Panc1 (cell line): Measurements from ENCODE around the gene CYP1B1. TPM values are rescaled to one million over a fixed set of nuclear protein-coding genes. Genes with fewer than 3 reads are reported as not detected.

Experiments used
- ATAC-seq: fragments of 200-7000 bp; cut with Tn5 transposase; 2 replicates; pipeline ENCODE4 v1.9.1; 2020; ENCODE audit warnings: mild to moderate bottlenecking, moderate library complexity
- BruUV-seq: library from RNA; stranded (reverse); fragments of 400-500 nt; replicated peaks from 2 replicates; lab custom pipeline; 2021; lab: Mats Ljungman, UMichigan
- CTCF ChIA-PET: fragments of 300-600 bp; sonication (Branson Sonifier 250); formaldehyde crosslinking; loops from one replicate; lab custom pipeline; 2022; ENCODE audit warnings: antibody characterized with exemption; lab: Charles Lee
- POLR2A ChIA-PET: fragments of 300-600 bp; sonication (Branson Sonifier 250); formaldehyde crosslinking; loops from one replicate; lab custom pipeline; 2022; ENCODE audit warnings: antibody characterized with exemption; lab: Charles Lee
- DNase-seq: peaks from one replicate; pipeline ENCODE4 v3.0.0-alpha.2; 2010; ENCODE audit warnings: low read depth, low spot score
- H3K27ac ChIP-seq: 2 replicates; pipeline ENCODE4 v1.5.1; 2011; ENCODE audit warnings: mild to moderate bottlenecking, low read length, inconsistent platforms
- H3K27me3 ChIP-seq: fragments of 200-500 bp; sonication (Bioruptor generic); 2 replicates; pipeline ENCODE4 v1.6.0; 2014; ENCODE audit warnings: low read length, inconsistent platforms; ENCODE audit not compliant: control insufficient read depth, insufficient read depth
- H3K36me3 ChIP-seq: fragments of 200-500 bp; sonication (Bioruptor generic); 2 replicates; pipeline ENCODE4 v1.5.1; 2014; ENCODE audit warnings: inconsistent platforms, mild to moderate bottlenecking, low read length, moderate library complexity; ENCODE audit not compliant: control insufficient read depth, insufficient read depth
- H3K4me1 ChIP-seq: 2 replicates; pipeline ENCODE4 v1.5.1; 2011; ENCODE audit warnings: inconsistent platforms, mild to moderate bottlenecking, low read length, moderate library complexity; ENCODE audit not compliant: control insufficient read depth, insufficient read depth
- H3K4me3 ChIP-seq, 2 experiments: 2 replicates each; pipeline ENCODE4 v1.5.1; 2011 to 2012; ENCODE audit warnings: low read depth in 2 of 2, low read length in 2 of 2, mild to moderate bottlenecking in 2 of 2, inconsistent platforms in 1 of 2, moderate library complexity in 1 of 2
- H3K9me3 ChIP-seq: fragments of 200-500 bp; sonication (Bioruptor generic); 2 replicates; pipeline ENCODE4 v1.5.1; 2014; ENCODE audit warnings: low read depth, mild to moderate bottlenecking, inconsistent platforms, low read length, moderate library complexity; ENCODE audit not compliant: control insufficient read depth, insufficient read depth
- CTCF ChIP-seq: fragments of 450-650 bp; IDR thresholded peaks from 2 replicates; pipeline ENCODE4 v1.5.1; 2017; ENCODE audit warnings: mild to moderate bottlenecking
- POLR2AphosphoS5 ChIP-seq: IDR thresholded peaks from 2 replicates; pipeline ENCODE4 v1.6.1; 2012; ENCODE audit warnings: mild to moderate bottlenecking, low read depth, low read length, moderate library complexity
- REST ChIP-seq, 2 experiments: IDR thresholded peaks; 2 replicates each; pipeline ENCODE4 v1.6.1; 2011 to 2012; ENCODE audit warnings: low read depth in 2 of 2, control low read depth in 1 of 2, low read length in 1 of 2, mild to moderate bottlenecking in 1 of 2, moderate library complexity in 1 of 2; ENCODE audit not compliant: insufficient read depth in 1 of 2
- SIN3A ChIP-seq: IDR thresholded peaks from 2 replicates; pipeline ENCODE4 v1.6.1; 2012; ENCODE audit warnings: low read depth, mild to moderate bottlenecking, low read length, moderate library complexity, borderline replicate concordance; ENCODE audit not compliant: insufficient read depth
- TCF7L2 ChIP-seq: IDR thresholded peaks from 2 replicates; pipeline ENCODE4 v1.6.1; 2011; ENCODE audit warnings: mild to moderate bottlenecking, low read depth, low read length, inconsistent platforms
- in situ Hi-C: cut with HindIII; loops from 2 replicates; pipeline ENCODE4 v1.10.0; 2016; ENCODE audit warnings: low sequenced_read_pairs, low pct_unique_long_range_greater_than_20kb
- intact Hi-C: fragments of 100-400 bp; cut with micrococcal nuclease; formaldehyde crosslinking; loops from one replicate; pipeline ENCODE4 v1.10.0; 2022; ENCODE audit not compliant: unreplicated experiment
- total RNA-seq: library from RNA; stranded (reverse); gene quantifications from one replicate; pipeline ENCODE4 v1.2.1, GENCODE V29; 2021; ENCODE audit not compliant: unreplicated experiment

The CYP1B1 gene
- total RNA-seq, 1 experiment from 2014 or later: 86.7 TPM

DNA sequence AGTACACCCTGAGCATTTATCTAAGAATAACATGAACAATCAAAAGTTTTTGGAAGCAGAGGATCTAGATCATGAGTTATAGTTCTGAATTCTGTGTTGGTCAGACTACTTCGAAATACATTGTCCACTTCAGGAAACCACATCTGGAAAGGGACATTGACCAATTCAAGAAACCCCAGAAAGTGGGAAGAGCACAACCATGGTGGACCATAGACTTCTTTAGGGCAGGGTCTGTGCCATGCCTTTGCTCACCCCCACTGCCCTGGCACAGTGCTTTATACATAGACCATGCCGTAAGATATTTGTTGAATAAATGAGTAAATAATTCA, 44.3 kb upstream of the CYP1B1 start:
- intact Hi-C loops (no loop called here), in situ Hi-C loops (no loop called here)
- H3K27ac ChIP-seq: no peak overlapping the region
- peaks cover 7% of the 10 kb centered on the region; the same call in 1 of the 2 replicates for H3K4me1 ChIP-seq
- no peak for ATAC-seq
- H3K27me3 ChIP-seq: no peaks in the 10 kb centered on the region
- no peaks in the 10 kb centered on the region for H3K36me3 ChIP-seq
- no peak for TF ChIP-seq REST (IDR thresholded peaks at IDR 0.05; ENCODE audit: insufficient read depth in 1 of 2, low read depth in 2 of 2, low read length in 1 of 2)
- TF ChIP-seq TCF7L2: no peak
- no peak for TF ChIP-seq SIN3A
- TF ChIP-seq POLR2AphosphoS5: no peak
- no peak for TF ChIP-seq CTCF
- BruUV-seq: no TSS peak
- H3K9me3 ChIP-seq: no peaks in the 10 kb centered on the region
- no peak for DNase-seq
- ChIA-PET CTCF (no interaction called here), POLR2A (interaction anchor here (0.6 kb wide), 1 partner anchor 42 kb away, joined by 6 read pairs; no protein-coding TSS in a partner anchor)
- H3K4me3 ChIP-seq: no peak overlapping the region

- ATAC-seq (no peak), DNase-seq (no peak)
- Histone ChIP-seq H3K36me3 (no peaks in the 10 kb centered on the region), H3K4me3 (no peak overlapping the region), H3K27me3 (no peaks in the 10 kb centered on the region), H3K9me3 (no peaks in the 10 kb centered on the region), H3K27ac (no peak overlapping the region), H3K4me1 (peaks cover 20% of the 10 kb centered on the region; the same call in 1 of the 2 replicates)
- ChIA-PET POLR2A (no interaction called here), CTCF (no interaction called here)
- TF ChIP-seq REST (IDR thresholded peaks at IDR 0.05; ENCODE audit: insufficient read depth in 1 of 2, low read depth in 2 of 2, low read length in 1 of 2): no peak
- TF ChIP-seq SIN3A: no peak
- intact Hi-C loops: no loop called here
- in situ Hi-C loops: no loop called here
- BruUV-seq: no TSS peak
Measured at GRCh38 chr2:38116762-38117161, 40.8 kb upstream of the CYP1B1 start.
